Measurements from ENCODE around the gene CBX5.
"Not testable (repeated sequence)": the region's sequence is repeated elsewhere in the genome, so short reads cannot be mapped to it uniquely, and the experiment has no call there.

CBX5 gene

GRCh38 chr12:54279632-54280467, at the start of gene CBX5:
Gene CBX5 (minus strand): TSS chr12:54280122. CDS start chr12:54257650, 22,472 bp downstream.
- peak within 1 kb of the TSS; percentile 98 for H3K4me3 ChIP-seq (ENCODE audit: low read length)
- peak; percentile 100 for DNase-seq (ENCODE audit: low read depth)
- TF ChIP-seq CTCF (conservative IDR thresholded peaks at IDR 0.05; ENCODE audit: low read depth, low read length) = no peak

- TF ChIP-seq CTCF (conservative IDR thresholded peaks at IDR 0.05; ENCODE audit: low read depth, low read length) = no peak
- DNase-seq (ENCODE audit: low read depth) = no peak
- no peak overlapping the region for H3K4me3 ChIP-seq (ENCODE audit: low read length)
Measured at GRCh38 chr12:54328595-54329337, 48.8 kb upstream of the CBX5 start.

GRCh38 chr12:54325442-54326109, 45.7 kb upstream of the CBX5 start:
- H3K4me3 ChIP-seq (ENCODE audit: low read length) = peak overlapping the region; percentile 99
- not testable (repeated sequence) for DNase-seq (ENCODE audit: low read depth)

- DNase-seq (ENCODE audit: low read depth) = peak; percentile 99
- H3K4me3 ChIP-seq (ENCODE audit: low read length) = peak within 1 kb of the TSS; percentile 99
- peak; percentile 83 for TF ChIP-seq CTCF (conservative IDR thresholded peaks at IDR 0.05; ENCODE audit: low read depth, low read length)
Measured at GRCh38 chr12:54324617-54325441, 44.9 kb upstream of the CBX5 start, which contains the start of gene COPZ1. Gene COPZ1 (plus strand): TSS chr12:54325131. CDS start chr12:54325164, 33 bp downstream.

- H3K4me3 ChIP-seq (ENCODE audit: low read length) = no peak overlapping the region
- TF ChIP-seq CTCF (conservative IDR thresholded peaks at IDR 0.05; ENCODE audit: low read depth, low read length) = no peak
- no peak for DNase-seq (ENCODE audit: low read depth)
Measured at GRCh38 chr12:54321363-54321762, 41.4 kb upstream of the CBX5 start.

- DNase-seq (ENCODE audit: low read depth); H3K4me3 ChIP-seq (ENCODE audit: low read length): not testable (repeated sequence)
Measured at GRCh38 chr12:54312309-54312708, 32.4 kb upstream of the CBX5 start.

- no peak for DNase-seq (ENCODE audit: low read depth)
- TF ChIP-seq CTCF (conservative IDR thresholded peaks at IDR 0.05; ENCODE audit: low read depth, low read length) = no peak
- no peak overlapping the region for H3K4me3 ChIP-seq (ENCODE audit: low read length)
Measured at GRCh38 chr12:54311051-54311450, 31.1 kb upstream of the CBX5 start.

Measured in retinal pigment epithelial cell (primary cell).